NK-92 (cell line): ENCODE results near the gene RNF19B.
"Not testable (repeated sequence)": the region's sequence is repeated elsewhere in the genome, so short reads cannot be mapped to it uniquely, and the experiment has no call there.

Experiments used
- DNase-seq: peaks from one replicate; lab custom pipeline; 2025; ENCODE audit not compliant: unreplicated experiment; lab: John Stamatoyannopoulos, UW

Gene RNF19B

GRCh38 chr1:32933742-32934322 is 30.8 kb downstream of the RNF19B start:
- DNase-seq, result no peak

GRCh38 chr1:32931760-32932159 is 32.8 kb downstream of the RNF19B start:
- DNase-seq, result no peak

GRCh38 chr1:32929366-32929765 is 35.2 kb downstream of the RNF19B start:
- no peak for DNase-seq

- no peak for DNase-seq
These were observed 35.9 kb downstream of the RNF19B start for GRCh38 chr1:32928715-32929114.

- DNase-seq, result no peak
These were observed 36.3 kb downstream of the RNF19B start for GRCh38 chr1:32928285-32928684.

- no peak for DNase-seq
These were observed 37.2 kb downstream of the RNF19B start for GRCh38 chr1:32927441-32927840.

- DNase-seq, result no peak
These were observed 38.0 kb downstream of the RNF19B start for GRCh38 chr1:32926562-32926961.

GRCh38 chr1:32925403-32926162 is 39.0 kb downstream of the RNF19B start:
- no peak for DNase-seq

GRCh38 chr1:32924881-32925344 is 39.7 kb downstream of the RNF19B start:
- DNase-seq, result no peak

- DNase-seq, result no peak
These were observed 43.8 kb downstream of the RNF19B start for GRCh38 chr1:32920833-32921232.

- no peak for DNase-seq
These were observed 44.5 kb downstream of the RNF19B start for GRCh38 chr1:32919811-32920733.

GRCh38 chr1:32918179-32918578 is 46.4 kb downstream of the RNF19B start:
- DNase-seq, result no peak

- DNase-seq, result no peak
These were observed 47.1 kb downstream of the RNF19B start for GRCh38 chr1:32917521-32917920.

- no peak for DNase-seq
These were observed 48.6 kb downstream of the RNF19B start for GRCh38 chr1:32915766-32916706.

- DNase-seq, result no peak
These were observed 54.3 kb downstream of the RNF19B start for GRCh38 chr1:32910319-32910718.

- DNase-seq, result no peak
These were observed 57.2 kb downstream of the RNF19B start for GRCh38 chr1:32907435-32907834.

GRCh38 chr1:32906654-32907053 is 58.0 kb downstream of the RNF19B start:
- no peak for DNase-seq

- not testable (repeated sequence) for DNase-seq
These were observed 59.0 kb downstream of the RNF19B start for GRCh38 chr1:32905588-32905987.

- DNase-seq, result no peak
These were observed 59.8 kb downstream of the RNF19B start for GRCh38 chr1:32904797-32905196.

GRCh38 chr1:32903991-32904785 is 60.4 kb downstream of the RNF19B start:
- no peak for DNase-seq
